Esophagus squamous epithelium (tissue), 4 donors: ENCODE data around the gene PROP1.

Source experiments
- POLR2A ChIP-seq, 4 donors: fragments of 450-650 bp; IDR thresholded peaks; one replicate each; pipeline ENCODE4 v1.6.1; 2017; ENCODE audit warnings: antibody characterized with exemption in 4 of 4, mild to moderate bottlenecking in 4 of 4, moderate library complexity in 3 of 4
- TF ChIP-seq, protein P1 (sequence below), 6 experiments: fragments of 450-650 bp in 4 of 6; fragments of 200-600 bp in 2 of 6; sonication (generic) in 2 of 6; IDR thresholded peaks; one replicate each; pipeline ENCODE4 v1.5.1; 2016 to 2019; ENCODE audit warnings: antibody characterized with exemption in 6 of 6, mild to moderate bottlenecking in 4 of 6, moderate library complexity in 4 of 6

DNA sequence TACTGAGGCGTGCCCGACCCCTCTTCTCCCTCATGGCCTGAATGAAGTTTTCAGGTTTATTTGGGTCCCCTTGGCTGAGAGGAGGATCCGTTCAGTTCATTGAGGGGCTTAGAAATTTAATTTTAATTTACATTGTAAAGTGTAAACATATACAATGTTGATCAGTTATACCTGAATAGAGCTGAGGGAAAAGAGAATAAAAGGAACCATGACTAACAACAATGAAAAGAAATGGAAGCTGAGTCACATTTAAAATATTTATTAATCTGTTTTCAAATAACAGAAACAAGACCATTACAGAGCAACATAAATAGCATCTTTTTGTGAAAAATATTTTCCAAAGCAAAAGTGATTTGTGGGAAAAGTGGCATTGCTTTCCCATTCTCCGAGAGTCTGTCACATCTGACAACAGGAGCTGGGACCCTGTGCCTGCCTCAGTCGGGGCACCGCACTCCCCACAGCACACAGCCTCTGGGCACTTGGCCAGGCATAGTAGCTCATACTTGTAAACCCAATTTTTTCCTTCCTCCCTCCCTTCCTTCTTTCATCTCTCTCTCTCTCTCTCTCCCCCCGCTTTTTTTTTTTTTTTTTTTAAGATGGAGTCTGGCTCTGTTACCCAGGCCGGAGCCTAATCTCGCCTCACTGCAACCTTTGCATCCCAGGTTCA lies 28.7 kb downstream of the PROP1 start:
- TF ChIP-seq, protein P1, sequence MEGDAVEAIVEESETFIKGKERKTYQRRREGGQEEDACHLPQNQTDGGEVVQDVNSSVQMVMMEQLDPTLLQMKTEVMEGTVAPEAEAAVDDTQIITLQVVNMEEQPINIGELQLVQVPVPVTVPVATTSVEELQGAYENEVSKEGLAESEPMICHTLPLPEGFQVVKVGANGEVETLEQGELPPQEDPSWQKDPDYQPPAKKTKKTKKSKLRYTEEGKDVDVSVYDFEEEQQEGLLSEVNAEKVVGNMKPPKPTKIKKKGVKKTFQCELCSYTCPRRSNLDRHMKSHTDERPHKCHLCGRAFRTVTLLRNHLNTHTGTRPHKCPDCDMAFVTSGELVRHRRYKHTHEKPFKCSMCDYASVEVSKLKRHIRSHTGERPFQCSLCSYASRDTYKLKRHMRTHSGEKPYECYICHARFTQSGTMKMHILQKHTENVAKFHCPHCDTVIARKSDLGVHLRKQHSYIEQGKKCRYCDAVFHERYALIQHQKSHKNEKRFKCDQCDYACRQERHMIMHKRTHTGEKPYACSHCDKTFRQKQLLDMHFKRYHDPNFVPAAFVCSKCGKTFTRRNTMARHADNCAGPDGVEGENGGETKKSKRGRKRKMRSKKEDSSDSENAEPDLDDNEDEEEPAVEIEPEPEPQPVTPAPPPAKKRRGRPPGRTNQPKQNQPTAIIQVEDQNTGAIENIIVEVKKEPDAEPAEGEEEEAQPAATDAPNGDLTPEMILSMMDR (IDR thresholded peaks at IDR 0.05): no peak
- no peak for TF ChIP-seq POLR2A (IDR thresholded peaks at IDR 0.05)
